ENCODE results near the gene STIM1.

DNA sequence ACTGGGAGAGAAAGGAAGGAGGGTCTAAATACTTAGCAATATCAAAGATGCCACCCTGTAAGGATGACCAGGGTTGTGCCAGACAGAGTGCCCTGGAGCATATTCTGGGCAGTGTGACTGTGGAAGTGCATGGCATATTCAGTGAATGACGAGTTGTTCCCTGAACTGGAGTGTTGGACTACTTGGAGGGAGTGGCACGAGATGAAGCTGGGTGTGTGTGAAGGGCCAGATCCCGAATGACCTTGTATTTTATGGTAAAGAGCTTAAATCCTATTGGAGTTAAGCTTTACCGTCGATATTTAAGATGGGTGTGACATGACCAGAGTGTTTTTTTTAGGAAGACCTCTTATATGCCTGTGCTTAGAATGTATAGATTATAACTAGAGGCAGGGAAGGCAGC, 48.8 kb downstream of the STIM1 start:
- TF ChIP-seq EZH2 (IDR thresholded peaks at IDR 0.05) (no peak), POLR2AphosphoS5 (IDR thresholded peaks at IDR 0.05; ENCODE audit: borderline replicate concordance, low read depth, low read length) (no peak), FOXP2 (optimal IDR thresholded peaks at IDR 0.05; ENCODE audit: control extremely low read depth, extremely low read length, insufficient read depth) (no peak)
